Measurements from ENCODE around the gene PLOD3. TPM values are rescaled to one million over a fixed set of nuclear protein-coding genes. Genes with fewer than 3 reads are reported as not detected.

Gene PLOD3
- total RNA-seq, 1 donor from 2014 or later = 8.2 TPM

DNA sequence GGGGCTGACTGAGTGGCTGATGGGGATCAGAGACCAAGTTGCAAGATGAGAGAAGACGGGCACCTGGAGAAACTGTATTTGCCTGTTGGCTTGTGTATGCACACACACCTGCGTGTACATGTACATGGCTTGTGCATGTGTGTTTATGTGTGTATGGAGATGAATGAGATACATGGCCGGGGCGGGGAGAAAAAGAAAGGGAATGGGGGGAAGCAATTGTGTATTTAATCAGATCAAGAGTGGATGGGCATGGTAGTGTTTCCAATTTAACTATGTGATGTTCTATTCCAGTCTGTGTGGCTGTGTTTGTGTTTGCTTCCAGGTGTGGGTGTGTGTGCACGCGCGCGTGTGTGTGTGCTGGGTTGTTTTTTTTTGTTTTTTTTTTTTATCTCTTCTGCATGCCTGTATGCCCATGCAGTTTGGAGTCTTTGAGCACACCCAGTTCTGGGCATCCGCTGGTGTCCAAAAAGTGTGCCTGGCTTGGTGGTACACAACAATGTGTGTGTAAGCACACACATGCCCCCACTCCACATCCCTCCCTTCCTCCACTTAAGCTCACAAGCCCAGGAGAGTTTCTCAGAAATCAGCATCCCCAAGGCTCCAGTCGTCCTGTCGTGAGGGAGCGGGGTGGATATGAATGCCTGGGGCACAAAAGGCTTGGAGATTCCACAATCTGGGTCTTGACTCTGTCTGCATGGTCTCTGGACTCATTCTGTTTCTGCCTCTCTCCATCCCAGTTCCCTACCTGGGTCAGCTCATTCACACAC is 49.6 kb downstream of the PLOD3 start:
- FAIRE-seq (no peak), DNase-seq (ENCODE audit: low spot score in 2 of 2) (no peak)

DNA sequence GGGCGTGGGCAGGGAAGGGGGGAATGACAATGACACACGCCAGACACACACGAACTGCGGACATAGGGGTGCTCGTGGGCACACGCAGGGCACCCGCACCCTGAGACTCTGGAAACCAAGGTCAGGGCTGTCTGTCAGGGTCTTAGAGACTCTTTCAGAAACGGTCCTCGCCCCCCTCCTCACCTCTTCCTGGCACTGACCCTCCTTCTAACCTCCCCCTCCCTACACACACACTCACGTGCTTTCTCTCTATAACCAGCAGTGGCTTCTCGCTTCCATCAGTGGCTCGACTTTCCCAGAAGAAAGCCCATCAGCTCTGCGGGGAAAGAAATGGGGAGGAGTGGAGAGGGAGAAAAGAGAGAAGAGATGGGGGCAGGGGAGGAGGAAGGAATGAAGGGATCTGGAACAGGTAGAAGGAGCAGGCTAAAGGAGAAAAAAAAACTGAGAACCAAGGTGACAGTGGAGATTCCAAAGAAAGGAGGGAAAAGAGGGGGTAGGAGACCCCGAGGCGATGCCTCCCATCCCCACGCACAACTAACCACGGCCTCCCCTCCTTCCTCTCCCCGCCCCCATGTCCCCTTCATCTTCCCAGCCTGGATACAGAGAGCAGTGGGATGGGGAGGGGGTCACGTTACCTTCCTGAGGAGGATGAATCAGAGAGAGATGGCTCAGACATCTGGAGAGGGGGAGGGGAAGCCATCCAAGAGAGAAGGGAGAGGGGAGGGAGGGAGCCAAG is 50.3 kb downstream of the PLOD3 start:
- DNase-seq (ENCODE audit: low spot score in 2 of 2) = peak in 1 of 2 donors; percentile 14
- no peak for FAIRE-seq

DNA sequence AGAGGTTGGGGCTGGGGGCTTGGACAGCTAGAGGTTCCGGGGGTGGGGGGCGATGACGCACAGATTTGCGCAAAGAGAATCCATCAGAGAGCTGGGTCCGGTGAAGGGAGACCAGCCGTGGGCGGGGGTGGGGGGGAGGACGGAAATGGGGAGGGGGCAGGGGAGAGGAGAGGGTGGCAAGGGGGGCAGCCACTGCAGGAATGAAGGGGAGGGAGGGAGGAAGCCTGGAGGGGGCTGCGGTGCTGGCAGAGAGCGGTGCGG is 50.8 kb downstream of the PLOD3 start:
- FAIRE-seq (no peak), DNase-seq (ENCODE audit: low spot score in 2 of 2) (no peak)

DNA sequence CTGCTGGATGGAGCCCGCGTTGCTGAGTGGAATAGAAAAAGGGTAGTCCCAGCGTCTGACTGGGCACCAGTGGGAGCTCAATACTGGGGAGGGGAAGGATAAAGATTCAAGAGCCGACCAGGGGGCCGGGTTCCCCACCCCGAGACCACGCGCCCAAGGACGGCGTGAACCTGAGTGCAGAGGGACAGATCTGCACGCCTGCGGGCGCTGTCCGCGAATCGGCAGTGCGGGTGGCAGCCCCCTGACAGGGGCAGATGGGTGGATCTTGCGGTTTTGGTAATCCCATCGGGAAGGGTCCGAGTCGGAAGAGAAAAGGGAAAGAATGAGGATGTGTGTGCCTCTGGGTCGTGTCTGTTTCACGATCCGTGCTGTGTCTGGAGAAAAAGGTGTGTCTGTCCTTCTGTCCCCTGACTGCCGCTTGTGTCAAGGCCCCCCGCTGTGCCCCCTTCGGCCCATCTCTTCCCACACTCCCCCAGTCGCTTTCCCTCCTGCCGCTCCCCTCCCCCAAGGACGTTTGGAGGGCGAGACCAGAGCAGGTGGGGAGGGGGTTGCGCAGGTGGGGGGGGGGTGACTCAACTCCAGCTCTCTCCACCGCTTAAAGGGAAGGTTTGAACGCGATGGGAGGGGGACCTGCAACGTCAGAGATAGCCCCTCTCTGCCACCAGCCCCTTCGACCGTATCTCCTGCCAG is 51.3 kb downstream of the PLOD3 start:
- DNase-seq (ENCODE audit: low spot score in 2 of 2) (no peak), FAIRE-seq (no peak)

DNA sequence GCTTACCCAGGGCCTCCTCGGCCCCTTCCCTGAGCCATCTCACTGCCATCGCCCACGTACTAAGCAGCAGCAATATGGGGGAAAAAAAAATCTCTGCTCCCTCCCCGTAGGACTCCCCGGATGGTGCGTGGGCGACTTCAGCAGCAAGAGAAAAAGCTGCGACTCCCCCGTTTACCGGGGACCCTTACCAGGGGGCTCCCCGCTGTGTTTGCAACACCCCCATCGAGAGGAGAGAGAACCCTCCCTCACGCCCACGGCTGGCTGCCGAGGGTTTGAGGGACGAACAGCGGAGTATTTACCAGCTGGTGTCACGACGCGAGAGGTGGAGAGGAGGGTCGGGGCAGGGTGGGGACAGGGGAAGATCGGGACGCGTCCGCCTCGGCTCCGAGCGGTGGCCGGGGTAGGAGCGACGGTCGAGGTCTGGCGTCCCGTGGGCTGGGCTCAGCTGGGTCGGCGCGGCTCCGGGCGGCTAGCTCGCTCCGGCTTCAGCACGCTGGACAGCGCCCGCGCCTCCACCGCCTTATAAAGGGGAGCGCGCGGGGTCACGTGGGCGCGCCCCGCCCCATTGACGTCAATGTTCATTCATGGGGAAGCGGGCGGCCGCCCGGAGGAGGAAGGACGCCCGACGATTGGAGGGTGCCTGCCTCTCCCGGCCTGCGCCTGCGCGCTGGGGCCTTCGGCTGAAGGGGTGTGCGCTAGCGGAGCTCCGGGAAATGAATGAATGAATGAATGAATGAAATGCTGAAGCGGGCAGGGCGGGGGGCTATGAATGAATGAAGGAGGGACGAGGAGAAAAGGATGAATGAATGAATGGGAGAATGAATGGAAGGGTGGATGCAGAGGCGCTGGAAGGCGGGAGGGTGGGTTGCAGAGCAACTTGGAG is 52.1 kb downstream of the PLOD3 start, which contains the start of gene VGF:
TSS of gene VGF (minus strand) at position 495 of the 883 bp plus-strand sequence. CDS start 726 bp downstream, outside the sequence.
- DNase-seq (ENCODE audit: low spot score in 2 of 2) (peak; percentile 97 to 98), FAIRE-seq (no peak)

DNA sequence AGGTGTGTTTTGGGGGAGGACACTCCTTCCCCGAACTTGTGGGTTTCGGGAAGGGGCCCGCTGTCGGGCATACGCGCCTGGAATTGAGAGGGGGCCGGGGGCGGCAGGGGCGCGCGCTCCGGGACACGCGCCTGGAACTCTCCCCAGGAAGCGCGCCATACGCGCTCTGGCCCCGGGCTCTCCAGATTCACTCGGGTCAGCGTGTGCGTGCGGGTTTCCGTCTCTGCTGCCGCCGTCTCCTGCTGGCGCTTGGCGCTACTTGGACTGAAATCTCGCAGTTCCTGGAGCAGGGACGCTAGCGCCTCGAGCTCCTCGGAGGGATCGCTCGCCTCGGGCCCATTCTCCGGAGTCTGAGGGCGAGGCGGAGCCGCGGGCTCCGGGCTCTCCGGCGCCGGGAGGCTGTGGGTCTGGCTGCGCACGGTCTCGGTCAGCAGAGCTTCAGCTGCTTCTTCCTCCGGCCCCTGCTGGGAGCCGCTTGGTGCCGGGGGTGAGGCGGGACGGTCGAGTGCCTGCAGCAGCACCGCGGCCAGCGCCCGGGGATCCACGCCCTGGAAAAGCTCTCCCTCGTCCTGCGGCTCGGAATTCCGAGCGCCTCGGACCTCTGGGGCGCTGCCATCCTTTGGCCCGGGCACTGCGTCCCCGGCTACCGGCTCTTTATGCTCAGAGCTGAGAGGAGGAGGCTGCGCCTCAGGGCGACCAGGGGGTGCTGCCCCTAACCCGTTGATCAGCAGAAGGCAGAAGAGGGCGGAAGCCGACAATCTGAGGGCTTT is 53.1 kb downstream of the PLOD3 start:
- FAIRE-seq (no peak), DNase-seq (ENCODE audit: low spot score in 2 of 2) (peak in 1 of 2 donors; percentile 12)

DNA sequence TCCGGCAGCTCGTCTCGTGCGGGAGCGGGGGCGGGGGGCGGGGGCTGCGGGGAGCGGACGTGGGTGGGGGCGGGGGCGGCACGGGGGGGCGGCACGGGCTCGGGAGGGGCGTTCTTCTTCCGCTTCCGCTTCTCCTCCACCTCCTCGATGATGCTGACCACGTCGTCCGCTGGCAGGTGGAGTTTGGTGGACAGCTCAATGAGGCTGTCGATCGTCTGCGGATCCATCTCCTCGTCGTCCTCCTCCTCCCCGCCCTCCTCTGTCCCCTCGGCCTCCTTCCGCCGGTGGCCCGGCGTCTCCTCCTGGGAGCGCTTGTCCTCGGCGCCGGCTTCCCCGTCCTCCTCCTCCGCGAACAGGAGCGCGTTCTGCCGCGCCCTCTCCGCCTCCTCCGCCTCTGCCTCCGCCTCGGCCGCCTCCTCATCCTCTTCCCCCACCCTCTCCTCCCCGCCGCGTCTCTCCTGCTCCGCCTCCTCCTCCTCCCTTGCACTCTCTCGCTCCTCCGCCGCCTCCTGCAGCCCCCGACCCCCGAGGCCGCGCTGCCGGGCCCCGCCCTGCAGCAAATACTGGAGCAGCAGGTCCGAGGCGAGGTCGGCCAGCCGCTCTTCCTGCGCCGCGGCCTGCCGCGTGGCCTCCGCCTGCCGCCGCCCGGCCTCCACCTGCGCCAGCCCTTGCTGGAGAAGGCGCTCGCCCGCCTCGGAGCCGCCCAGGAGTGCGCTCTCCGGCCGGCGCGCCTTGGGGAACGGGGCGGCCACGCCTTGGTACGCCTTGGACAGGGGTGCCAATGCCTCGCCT is 53.9 kb downstream of the PLOD3 start:
- FAIRE-seq (no peak), DNase-seq (ENCODE audit: low spot score in 2 of 2) (peak in 1 of 2 donors; percentile 35)

DNA sequence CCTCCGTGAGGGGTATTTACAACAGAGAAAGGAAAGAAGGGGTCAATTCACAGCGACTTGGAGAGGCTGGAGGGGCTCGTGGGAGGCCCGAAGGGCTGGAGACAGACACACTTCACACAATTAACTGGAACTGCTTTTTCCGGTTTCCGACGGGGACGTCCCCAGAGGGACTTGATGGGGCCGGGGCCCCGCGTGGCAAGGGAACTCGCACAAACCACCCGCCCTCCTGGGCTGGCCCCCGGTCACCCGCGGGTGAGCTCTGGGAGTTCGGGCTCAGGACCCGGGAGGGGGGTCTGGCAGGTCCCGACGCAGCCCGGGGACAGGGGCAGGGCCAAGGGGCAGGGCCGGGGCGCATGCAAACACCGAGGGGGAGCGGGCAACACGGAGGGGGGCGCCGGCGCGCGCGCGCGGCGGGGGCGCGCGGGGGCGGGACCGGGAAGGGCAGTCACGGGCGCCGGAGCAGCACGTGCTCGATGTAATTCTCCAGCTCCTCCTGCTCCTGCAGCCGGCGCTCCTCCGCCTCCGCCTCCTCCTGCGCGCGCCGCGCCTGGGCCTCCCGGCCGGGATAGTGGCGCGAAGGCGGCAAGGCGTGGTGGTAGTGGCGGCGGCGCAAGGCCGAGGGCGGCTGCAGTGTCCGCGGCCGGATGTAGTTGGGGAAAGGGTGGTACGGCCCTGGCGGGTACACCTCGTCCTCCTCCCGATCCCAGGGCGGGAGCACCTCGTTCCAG is 54.7 kb downstream of the PLOD3 start:
- DNase-seq (ENCODE audit: low spot score in 2 of 2) = peak in 1 of 2 donors; percentile 42
- no peak for FAIRE-seq

DNA sequence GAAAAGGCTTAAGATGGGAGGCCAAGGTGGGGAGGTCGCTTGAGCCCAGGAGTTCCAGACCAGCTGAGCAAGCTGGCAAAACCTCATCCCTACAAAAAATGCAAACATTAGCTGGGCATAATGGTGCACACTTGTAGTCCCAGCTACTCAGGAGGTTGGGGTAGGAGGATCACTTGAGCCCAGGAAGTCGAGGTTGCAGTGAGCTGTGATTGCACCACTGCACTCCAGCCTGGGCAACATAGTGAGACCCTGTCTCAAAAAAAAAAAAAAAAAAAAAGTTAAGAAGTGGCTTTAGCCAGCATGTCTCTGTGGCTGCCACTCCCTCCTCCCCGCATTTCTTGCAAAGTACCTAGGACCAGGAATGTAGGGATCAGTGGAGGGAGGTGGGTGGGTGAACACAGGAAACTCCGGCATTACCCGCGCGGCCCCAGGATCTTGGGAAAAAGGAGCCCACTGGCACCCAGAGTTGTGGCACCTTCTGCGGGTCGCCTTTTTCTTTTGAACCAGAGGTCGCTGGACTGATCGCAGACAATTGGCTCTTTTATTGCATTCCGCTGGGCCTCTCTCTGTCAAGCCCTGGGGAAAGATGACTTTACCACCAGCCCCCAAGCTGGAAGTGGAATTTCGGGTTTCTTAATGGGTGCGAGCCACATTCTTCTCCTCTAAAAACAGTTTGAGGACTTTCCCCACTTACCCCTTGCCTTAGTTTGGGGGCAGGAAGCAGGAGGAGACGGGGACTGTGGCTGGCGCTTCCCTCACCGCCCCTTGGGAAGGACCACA is 55.5 kb downstream of the PLOD3 start:
- no peak for FAIRE-seq
- DNase-seq (ENCODE audit: low spot score in 2 of 2) = no peak

DNA sequence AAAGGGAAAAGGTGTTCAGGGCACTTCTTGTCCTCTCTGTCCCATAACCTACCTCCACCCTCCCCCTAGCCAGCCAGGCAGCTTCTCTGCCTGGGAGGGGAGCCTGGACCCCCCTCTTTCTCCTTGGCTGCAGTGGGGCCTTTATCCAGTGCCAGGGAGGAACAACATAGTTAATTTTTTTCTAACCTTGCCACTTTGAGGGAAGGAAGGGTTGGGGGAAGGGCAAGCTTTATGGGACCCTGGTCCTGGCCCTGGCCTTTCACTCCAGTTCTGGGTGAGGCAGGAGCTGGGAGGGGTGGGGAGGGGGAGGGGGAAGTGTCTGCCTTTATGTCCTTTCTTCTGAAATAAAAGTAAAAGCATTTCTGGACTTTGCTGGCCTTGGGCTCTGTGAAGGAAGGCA is 56.5 kb downstream of the PLOD3 start:
- FAIRE-seq (no peak), DNase-seq (ENCODE audit: low spot score in 2 of 2) (no peak)

DNA sequence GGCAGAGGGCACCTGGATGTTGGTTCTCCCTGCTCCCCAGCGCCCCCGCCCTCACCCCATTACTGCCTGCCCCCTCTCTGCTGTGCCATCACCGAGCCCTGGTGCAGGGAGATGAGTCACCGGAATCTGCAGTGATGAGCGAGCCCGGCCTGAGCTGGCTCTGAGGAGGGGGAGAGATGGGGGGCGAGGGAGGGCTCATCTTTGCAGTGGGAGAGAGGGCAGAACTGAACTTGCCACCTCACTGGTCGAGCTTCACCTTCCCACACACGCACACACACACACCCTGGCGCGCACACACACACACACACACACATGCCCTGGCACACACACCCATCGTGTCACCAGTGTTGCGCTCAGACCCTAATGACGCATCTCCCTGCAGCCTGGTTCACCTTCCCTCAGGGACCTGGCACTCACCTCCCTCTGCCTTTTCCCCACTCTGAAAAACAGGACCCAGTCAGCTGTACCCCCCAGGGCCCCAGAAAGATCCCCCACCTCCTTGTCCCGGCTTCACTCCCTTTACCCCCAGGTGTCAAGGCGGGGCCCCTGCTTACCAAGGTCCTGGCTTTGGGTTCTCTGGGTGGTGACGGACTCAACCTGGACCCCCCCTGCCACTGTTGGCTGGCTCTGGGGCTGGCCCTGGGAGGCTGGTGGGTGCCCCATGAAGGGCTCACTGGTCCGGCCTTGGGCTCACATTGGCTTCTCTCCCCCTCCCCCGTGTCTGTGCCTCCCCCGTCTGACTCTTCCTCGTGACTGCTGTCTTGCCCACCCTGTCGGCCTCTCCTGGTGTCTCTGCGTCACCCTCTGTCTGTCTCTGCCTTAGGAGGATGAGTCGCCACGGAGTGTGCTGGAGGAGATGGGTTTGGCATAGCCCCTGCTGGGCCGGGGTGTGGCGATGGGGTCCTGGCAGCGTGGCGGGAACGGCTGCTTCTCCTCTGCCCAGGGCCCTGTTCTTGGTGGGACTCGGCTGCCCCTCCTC is 57.4 kb downstream of the PLOD3 start:
- no peak for FAIRE-seq
- DNase-seq (ENCODE audit: low spot score in 2 of 2) = peak in 1 of 2 donors; percentile 30

DNA sequence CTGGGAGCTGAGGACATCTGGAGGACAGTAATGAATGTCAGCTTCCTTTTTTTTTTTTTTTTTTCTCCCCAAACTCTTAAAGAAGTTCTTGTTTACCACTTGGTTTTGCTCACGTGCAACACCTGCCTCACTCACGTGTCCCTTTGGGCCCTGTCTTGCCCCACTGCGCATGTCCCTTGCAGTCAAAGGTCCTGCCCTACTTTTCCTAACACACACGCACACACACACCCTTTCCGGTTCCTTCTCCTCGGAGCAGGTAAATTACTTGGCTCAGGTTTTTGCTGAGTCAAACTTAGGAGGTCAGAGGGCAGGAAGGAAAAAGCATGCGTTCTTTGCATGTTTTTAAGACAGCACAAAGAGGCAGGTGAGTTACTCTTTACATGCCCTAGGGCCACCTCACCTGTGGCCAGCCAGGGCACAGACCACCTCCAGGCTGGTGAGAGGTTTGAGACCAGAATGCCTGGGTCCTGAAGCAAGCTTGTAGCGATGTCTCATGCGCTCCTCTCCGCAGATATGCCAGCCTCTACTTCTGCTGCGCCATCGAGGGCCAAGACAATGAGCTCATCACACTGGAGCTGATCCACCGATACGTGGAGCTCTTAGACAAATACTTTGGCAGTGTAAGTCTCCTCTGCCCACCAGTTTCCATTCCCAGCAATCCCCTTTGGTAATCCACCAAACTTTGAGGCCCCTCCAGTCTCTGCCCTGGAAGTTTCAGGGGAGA is 60.4 kb downstream of the PLOD3 start:
- no peak for FAIRE-seq
- DNase-seq (ENCODE audit: low spot score in 2 of 2) = peak in 1 of 2 donors; percentile 17

DNA sequence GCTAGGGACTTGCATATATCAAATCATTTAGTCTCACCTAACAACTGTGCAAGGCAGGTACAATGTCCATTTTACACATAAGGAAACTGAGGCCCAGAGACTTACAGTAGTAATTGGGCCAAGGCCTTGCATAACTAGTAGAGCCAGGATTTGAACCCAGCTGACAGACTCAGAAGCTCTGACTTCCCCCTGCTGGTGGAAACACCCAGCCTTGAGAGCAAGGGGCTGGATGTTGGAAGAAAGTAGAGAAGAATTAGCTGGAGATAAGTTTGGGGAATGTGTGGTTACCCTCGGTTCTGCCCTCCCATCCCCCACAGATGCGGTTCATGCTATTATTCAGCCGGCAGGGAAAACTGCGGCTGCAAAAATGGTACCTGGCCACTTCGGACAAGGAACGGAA is 61.1 kb downstream of the PLOD3 start:
- no peak for FAIRE-seq
- no peak for DNase-seq (ENCODE audit: low spot score in 2 of 2)
